GM23248 (cell line): ENCODE measurements around the gene DENND5B. TPM values are rescaled to one million over a fixed set of nuclear protein-coding genes. Genes with fewer than 3 reads are reported as not detected.
"Not testable (repeated sequence)": the region's sequence is repeated elsewhere in the genome, so short reads cannot be mapped to it uniquely, and the experiment has no call there.

Experiments
- DNase-seq: peaks from one replicate; pipeline ENCODE4 v3.0.0-alpha.2; 2015
- H2AFZ ChIP-seq: fragments of 200-600 bp; sonication (generic); 2 replicates; pipeline ENCODE4 v1.6.1; 2016; ENCODE audit warnings: antibody characterized with exemption
- H3F3A ChIP-seq: fragments of 200-600 bp; sonication (generic); 2 replicates; pipeline ENCODE4 v1.6.1; 2016; ENCODE audit warnings: mild to moderate bottlenecking, antibody characterized with exemption, mixed run types; ENCODE audit not compliant: insufficient read depth
- H3K27ac ChIP-seq: fragments of 200-600 bp; sonication (generic); 2 replicates; pipeline ENCODE4 v1.5.1; 2016; ENCODE audit warnings: mild to moderate bottlenecking
- H3K27me3 ChIP-seq: fragments of 200-600 bp; sonication (generic); replicated peaks from 2 replicates; pipeline ENCODE4 v1.6.1; 2016; ENCODE audit warnings: mild to moderate bottlenecking; ENCODE audit not compliant: insufficient read depth
- H3K36me3 ChIP-seq: fragments of 200-600 bp; sonication (generic); 2 replicates; pipeline ENCODE4 v1.6.1; 2016; ENCODE audit warnings: low read depth, mild to moderate bottlenecking
- H3K4me1 ChIP-seq: fragments of 200-600 bp; sonication (generic); 2 replicates; pipeline ENCODE4 v1.6.1; 2016; ENCODE audit warnings: mild to moderate bottlenecking; ENCODE audit not compliant: insufficient read depth
- H3K4me2 ChIP-seq: fragments of 200-600 bp; sonication (generic); one replicate; pipeline ENCODE4 v1.6.1; 2016; ENCODE audit warnings: mild to moderate bottlenecking; ENCODE audit not compliant: unreplicated experiment
- H3K4me3 ChIP-seq: fragments of 200-600 bp; sonication (generic); 2 replicates; pipeline ENCODE4 v1.5.1; 2016; ENCODE audit warnings: mild to moderate bottlenecking
- H3K79me2 ChIP-seq: fragments of 200-600 bp; sonication (generic); 2 replicates; pipeline ENCODE4 v1.6.1; 2016; ENCODE audit warnings: mild to moderate bottlenecking; ENCODE audit not compliant: insufficient read depth
- H3K9ac ChIP-seq: fragments of 200-600 bp; sonication (generic); 2 replicates; pipeline ENCODE4 v1.6.1; 2016; ENCODE audit warnings: mild to moderate bottlenecking
- H3K9me2 ChIP-seq: fragments of 200-600 bp; sonication (generic); 2 replicates; pipeline ENCODE4 v1.6.1; 2016; ENCODE audit warnings: mixed run types, mild to moderate bottlenecking, moderate library complexity; ENCODE audit not compliant: insufficient read depth
- H3K9me3 ChIP-seq: fragments of 200-600 bp; sonication (generic); one replicate; pipeline ENCODE4 v1.6.1; 2017; ENCODE audit warnings: low read depth
- H4K20me1 ChIP-seq: fragments of 200-600 bp; sonication (generic); 2 replicates; pipeline ENCODE4 v1.6.0; 2016; ENCODE audit not compliant: insufficient read depth
- EZH2 ChIP-seq: fragments of 200-600 bp; sonication (generic); IDR thresholded peaks from 2 replicates; pipeline ENCODE4 v1.6.1; 2018; ENCODE audit warnings: antibody characterized with exemption, mild to moderate bottlenecking; ENCODE audit not compliant: insufficient read depth, poor library complexity, severe bottlenecking
- EZH2phosphoT487 ChIP-seq: fragments of 200-600 bp; sonication (generic); IDR thresholded peaks from 2 replicates; pipeline ENCODE4 v1.6.1; 2018; ENCODE audit warnings: antibody characterized with exemption, moderate library complexity, mild to moderate bottlenecking, low read depth; ENCODE audit not compliant: insufficient read depth
- WGBS, 2 experiments: methylation state at CpG; one replicate each; pipeline ENCODE4 v1.1.6; 2015 to 2017; ENCODE audit warnings: low lambda C conversion rate in 2 of 2, low coverage in 1 of 2; ENCODE audit errors: missing lambda C conversion rate in 2 of 2; 5-methylcytosine and 5-hydroxymethylcytosine counted together
- in situ Hi-C: fragments of 300-500 bp; cut with MboI; formaldehyde crosslinking; loops from 2 replicates; pipeline ENCODE4 v1.15.0; 2020
- polyA plus RNA-seq: library from polyadenylated mRNA; unstranded; fragments of >200 nt; fragmentation: Nextera tagmentation; extraction: Ambion mirVana; gene quantifications from 2 replicates; pipeline ENCODE4 v1.2.1, GENCODE V29; 2016
- total RNA-seq: library from RNA; depleted of rRNA; stranded (reverse); fragments of >200 nt; shearing (Covaris generic); gene quantifications from 2 replicates; pipeline ENCODE4 v1.2.3, GENCODE V29; 2014

Gene DENND5B
- total and polyA plus RNA-seq, 2 experiments from 2014 or later, result 9.9 to 12.0 TPM

GRCh38 chr12:31622038-31622437 lies 31.1 kb upstream of the DENND5B start:
- 86 to 89% methylated on average over 4 of the region's 4 CpGs for WGBS, 2 experiments
- no peaks in the 10 kb centered on the region for H3K36me3 ChIP-seq
- no peak overlapping the region for H2AFZ ChIP-seq

GRCh38 chr12:31620311-31620710 lies 29.4 kb upstream of the DENND5B start:
- no peaks in the 10 kb centered on the region for H3F3A ChIP-seq
- H3K79me2 ChIP-seq, result no peaks in the 10 kb centered on the region
- no peak for DNase-seq

More at GRCh38 chr12:31622038-31622437, 31.1 kb upstream of the DENND5B start:
- H3K4me3 ChIP-seq, result no peak overlapping the region
- H3K79me2 ChIP-seq, result no peaks in the 10 kb centered on the region
- H3K9me2 ChIP-seq, result no peaks in the 10 kb centered on the region
- H3F3A ChIP-seq, result no peaks in the 10 kb centered on the region
- in situ Hi-C loops, result no loop called here
- H3K27me3 ChIP-seq, result no peaks in the 10 kb centered on the region
- H3K4me1 ChIP-seq, result no peaks in the 10 kb centered on the region
- no peak overlapping the region for H3K9ac ChIP-seq
- DNase-seq, result no peak
- no peak for TF ChIP-seq EZH2
- no peak for TF ChIP-seq EZH2phosphoT487
- no peak overlapping the region for H3K27ac ChIP-seq
- H4K20me1 ChIP-seq, result no peaks in the 10 kb centered on the region
- H3K9me3 ChIP-seq, result no peaks in the 10 kb centered on the region
- no peak overlapping the region for H3K4me2 ChIP-seq

GRCh38 chr12:31618228-31619025 lies 27.5 kb upstream of the DENND5B start:
- in situ Hi-C loops, result no loop called here
- no peaks in the 10 kb centered on the region for H3F3A ChIP-seq
- no peak overlapping the region for H3K4me2 ChIP-seq
- H3K27me3 ChIP-seq, result no peaks in the 10 kb centered on the region
- H3K36me3 ChIP-seq, result no peaks in the 10 kb centered on the region
- no peak overlapping the region for H3K4me3 ChIP-seq
- 62 to 66% methylated on average over 3 of the region's 3 CpGs for WGBS, 2 experiments
- TF ChIP-seq EZH2 (no peak), EZH2phosphoT487 (no peak)
- H4K20me1 ChIP-seq, result no peaks in the 10 kb centered on the region
- H2AFZ ChIP-seq, result no peak overlapping the region
- H3K79me2 ChIP-seq, result no peaks in the 10 kb centered on the region
- no peaks in the 10 kb centered on the region for H3K9me2 ChIP-seq
- H3K9ac ChIP-seq, result no peak overlapping the region
- H3K27ac ChIP-seq, result no peak overlapping the region
- no peak for DNase-seq
- H3K4me1 ChIP-seq, result no peaks in the 10 kb centered on the region
- no peaks in the 10 kb centered on the region for H3K9me3 ChIP-seq

More at GRCh38 chr12:31620311-31620710, 29.4 kb upstream of the DENND5B start:
- Histone ChIP-seq H3K9me2 (no peaks in the 10 kb centered on the region), H3K36me3 (no peaks in the 10 kb centered on the region), H3K27ac (no peak overlapping the region), H3K9ac (no peak overlapping the region), H2AFZ (no peak overlapping the region), H3K4me2 (no peak overlapping the region), H3K4me1 (no peaks in the 10 kb centered on the region), H3K27me3 (no peaks in the 10 kb centered on the region), H3K9me3 (no peaks in the 10 kb centered on the region), H4K20me1 (no peaks in the 10 kb centered on the region), H3K4me3 (no peak overlapping the region)
- in situ Hi-C loops, result no loop called here
- WGBS, 2 experiments, result 90 to 91% methylated on average over 2 of the region's 2 CpGs
- TF ChIP-seq EZH2, result no peak
- TF ChIP-seq EZH2phosphoT487, result no peak

- Histone ChIP-seq H3K27me3 (no peaks in the 10 kb centered on the region), H2AFZ (no peak overlapping the region), H3K4me2 (no peak overlapping the region), H3K9me3 (no peaks in the 10 kb centered on the region), H3K36me3 (no peaks in the 10 kb centered on the region), H3K9ac (no peak overlapping the region), H3K4me1 (no peaks in the 10 kb centered on the region), H3F3A (no peaks in the 10 kb centered on the region), H3K9me2 (no peaks in the 10 kb centered on the region), H3K27ac (no peak overlapping the region), H4K20me1 (no peaks in the 10 kb centered on the region), H3K4me3 (no peak overlapping the region), H3K79me2 (no peaks in the 10 kb centered on the region)
- no peak for DNase-seq
- in situ Hi-C loops, result no loop called here
- TF ChIP-seq EZH2 (no peak), EZH2phosphoT487 (no peak)
- 66 to 67% methylated on average over 2 of the region's 2 CpGs for WGBS, 2 experiments
These were observed 21.9 kb upstream of the DENND5B start for GRCh38 chr12:31612819-31613218.

GRCh38 chr12:31608299-31608698 lies 17.4 kb upstream of the DENND5B start:
- H3K4me1 ChIP-seq, H4K20me1 ChIP-seq, H3K4me3 ChIP-seq, H3F3A ChIP-seq, H3K9me3 ChIP-seq, H3K79me2 ChIP-seq, H3K27ac ChIP-seq, DNase-seq, H3K27me3 ChIP-seq, H3K9me2 ChIP-seq, H3K36me3 ChIP-seq, H3K4me2 ChIP-seq, H3K9ac ChIP-seq, in situ Hi-C loops, H2AFZ ChIP-seq: not testable (repeated sequence)
- WGBS, 2 experiments, result 29 to 44% methylated on average over 2 of the region's 2 CpGs
